AG20443 (cell line): ENCODE measurements around the gene C6orf132.
"Not testable (repeated sequence)": the region's sequence is repeated elsewhere in the genome, so short reads cannot be mapped to it uniquely, and the experiment has no call there.

Experiments used
- DNase-seq: peaks from one replicate; pipeline ENCODE4 v3.0.0; 2012; ENCODE audit warnings: low spot score, mixed read lengths

Gene C6orf132

GRCh38 chr6:42162812-42163211 lies 20.4 kb upstream of the C6orf132 start:
- DNase-seq: no peak

GRCh38 chr6:42162384-42162783 lies 20.0 kb upstream of the C6orf132 start:
- DNase-seq: no peak

- DNase-seq: no peak
These were observed 17.1 kb upstream of the C6orf132 start for GRCh38 chr6:42159431-42160024.

GRCh38 chr6:42158631-42159030 lies 16.2 kb upstream of the C6orf132 start:
- DNase-seq: no peak

- peak; percentile 80 for DNase-seq
These were observed 15.6 kb upstream of the C6orf132 start for GRCh38 chr6:42158011-42158410.

- DNase-seq: no peak
These were observed 14.2 kb upstream of the C6orf132 start for GRCh38 chr6:42156638-42157037.

- DNase-seq: no peak
These were observed 12.9 kb upstream of the C6orf132 start for GRCh38 chr6:42155293-42155692.

- DNase-seq: no peak
These were observed 12.2 kb upstream of the C6orf132 start for GRCh38 chr6:42154461-42155209.

GRCh38 chr6:42153921-42154320 lies 11.5 kb upstream of the C6orf132 start:
- no peak for DNase-seq

- DNase-seq: not testable (repeated sequence)
These were observed 10.3 kb upstream of the C6orf132 start for GRCh38 chr6:42152528-42153213.

- no peak for DNase-seq
These were observed 9.6 kb upstream of the C6orf132 start for GRCh38 chr6:42152024-42152423.

- no peak for DNase-seq
These were observed 7.8 kb upstream of the C6orf132 start for GRCh38 chr6:42150254-42150653.

GRCh38 chr6:42148058-42148457 lies 5.6 kb upstream of the C6orf132 start:
- no peak for DNase-seq

- no peak for DNase-seq
These were observed 4.7 kb upstream of the C6orf132 start for GRCh38 chr6:42147138-42147562.

GRCh38 chr6:42141603-42142117 lies 760 bp downstream of the C6orf132 start:
- DNase-seq: no peak

- DNase-seq: peak; percentile 63
These were observed 1.4 kb downstream of the C6orf132 start for GRCh38 chr6:42140756-42141602.

- peak; percentile 58 for DNase-seq
These were observed 2.4 kb downstream of the C6orf132 start for GRCh38 chr6:42140032-42140431.

GRCh38 chr6:42138630-42139619 lies 3.5 kb downstream of the C6orf132 start:
- DNase-seq: no peak

- DNase-seq: no peak
These were observed 4.2 kb downstream of the C6orf132 start for GRCh38 chr6:42138190-42138589.

- DNase-seq: no peak
These were observed 5.1 kb downstream of the C6orf132 start for GRCh38 chr6:42137194-42137753.
